NCI-H2081 (cell line): ENCODE measurements around the gene TTC16.

Experiments used
- DNase-seq, 2 experiments: peaks; one replicate each; lab custom pipeline; 2025; lab: John Stamatoyannopoulos, UW

The TTC16 gene

DNA sequence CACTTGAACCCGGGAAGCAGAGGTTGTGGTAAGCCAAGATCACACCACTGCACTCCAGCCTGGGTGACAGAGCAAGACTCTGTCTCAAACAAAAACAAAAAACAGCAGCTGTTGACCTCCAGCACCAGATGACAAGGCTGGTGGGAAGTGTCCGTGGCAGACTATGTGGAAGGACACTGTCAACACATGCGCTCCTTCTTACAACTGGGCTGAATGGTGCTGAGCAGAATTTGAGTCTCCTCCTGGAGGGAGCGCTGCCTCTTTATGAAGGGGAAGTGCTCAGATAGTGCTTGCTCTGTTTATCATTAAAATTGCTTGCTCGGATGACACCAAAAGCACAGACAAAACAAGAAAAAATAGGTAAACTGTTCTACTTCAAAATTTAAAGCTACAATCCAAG, 18.3 kb upstream of the TTC16 start:
- DNase-seq, result no peak

GRCh38 chr9:127698386-127698785, 17.5 kb upstream of the TTC16 start:
- no peak for DNase-seq

DNA sequence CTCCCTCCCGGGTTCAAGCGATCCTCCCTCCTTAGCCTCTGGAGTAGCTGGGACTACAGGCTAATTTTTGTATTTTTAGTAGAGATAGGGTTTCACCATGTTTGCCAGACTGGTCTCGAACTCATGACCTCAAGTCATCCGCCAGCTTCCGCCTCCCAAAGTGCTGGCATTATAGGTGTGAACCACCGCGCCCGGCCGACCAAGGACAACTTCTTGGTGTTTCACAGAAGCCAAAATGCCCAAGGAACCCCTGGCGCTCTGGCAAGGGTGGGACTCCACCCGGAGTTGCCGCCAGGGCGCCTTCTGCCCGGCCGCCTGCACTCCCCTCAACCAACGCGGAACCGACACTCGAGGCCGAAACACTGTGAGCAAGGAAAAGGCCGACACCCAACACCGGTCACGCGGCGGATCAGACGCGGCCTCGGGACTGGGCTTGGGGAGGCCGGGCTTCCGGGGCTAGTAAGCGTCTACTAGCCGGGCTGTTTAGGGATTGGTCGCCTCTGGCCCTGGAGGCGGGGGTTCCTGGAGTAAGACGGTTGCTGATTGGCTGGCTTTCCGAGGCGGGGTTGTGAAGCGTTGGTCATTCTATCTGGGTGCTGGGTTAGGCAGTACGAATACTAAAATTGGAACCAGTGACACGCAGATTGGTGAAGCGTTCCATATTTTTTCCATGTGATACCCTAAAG, 16.8 kb upstream of the TTC16 start:
- DNase-seq, result no peak

DNA sequence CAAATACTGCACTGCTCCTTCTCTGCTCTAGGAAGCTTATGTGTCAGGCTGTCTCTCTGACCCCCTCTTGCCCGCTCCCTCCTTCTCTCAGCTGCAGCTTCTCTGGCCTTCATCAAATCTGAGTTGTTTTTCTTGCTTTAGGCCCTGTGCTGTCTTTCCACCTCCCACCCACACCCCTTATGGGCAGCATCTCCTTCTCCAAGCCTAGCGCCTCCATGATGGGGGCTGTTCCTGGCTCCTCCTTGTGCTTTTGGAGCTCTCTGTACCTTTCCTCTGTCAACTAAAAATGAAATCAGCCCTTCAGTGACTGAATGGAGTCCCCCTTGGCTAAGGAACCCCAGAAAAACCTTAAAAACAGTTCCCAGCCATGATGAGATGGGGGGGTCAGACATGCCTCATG, 15.7 kb upstream of the TTC16 start:
- no peak for DNase-seq

DNA sequence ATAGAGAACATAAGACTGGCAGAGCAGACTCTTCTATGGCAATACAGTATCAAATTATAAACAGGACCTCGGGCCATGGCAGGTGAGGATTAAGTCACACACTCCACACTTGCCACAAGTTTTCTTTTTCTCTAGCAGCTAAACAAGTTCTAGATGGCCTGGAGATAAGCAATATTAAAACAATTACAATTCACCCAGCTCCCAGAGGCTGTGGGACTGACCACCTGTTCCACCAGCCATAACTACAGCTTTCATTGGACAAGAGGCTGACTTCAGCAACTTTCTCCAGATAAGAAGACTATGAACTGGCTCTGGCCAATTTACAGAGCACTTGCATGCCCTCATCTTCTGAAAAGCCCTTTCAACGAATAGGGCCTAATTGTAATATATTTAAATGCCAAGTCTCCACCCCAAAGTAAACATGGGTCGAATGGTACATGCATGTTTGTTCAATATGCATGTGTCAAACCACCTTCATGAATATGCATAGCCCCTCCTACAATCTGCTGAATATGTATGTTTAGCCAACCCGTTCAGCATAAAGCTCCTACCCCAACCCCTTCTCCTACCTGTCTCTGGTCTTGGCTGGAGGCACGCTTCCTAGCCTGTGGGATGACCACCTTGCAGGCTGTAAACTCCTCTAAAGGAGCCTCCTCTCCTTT, 15.2 kb upstream of the TTC16 start:
- no peak for DNase-seq

- DNase-seq, result no peak
These were observed 12.5 kb upstream of the TTC16 start for GRCh38 chr9:127703289-127703946.

DNA sequence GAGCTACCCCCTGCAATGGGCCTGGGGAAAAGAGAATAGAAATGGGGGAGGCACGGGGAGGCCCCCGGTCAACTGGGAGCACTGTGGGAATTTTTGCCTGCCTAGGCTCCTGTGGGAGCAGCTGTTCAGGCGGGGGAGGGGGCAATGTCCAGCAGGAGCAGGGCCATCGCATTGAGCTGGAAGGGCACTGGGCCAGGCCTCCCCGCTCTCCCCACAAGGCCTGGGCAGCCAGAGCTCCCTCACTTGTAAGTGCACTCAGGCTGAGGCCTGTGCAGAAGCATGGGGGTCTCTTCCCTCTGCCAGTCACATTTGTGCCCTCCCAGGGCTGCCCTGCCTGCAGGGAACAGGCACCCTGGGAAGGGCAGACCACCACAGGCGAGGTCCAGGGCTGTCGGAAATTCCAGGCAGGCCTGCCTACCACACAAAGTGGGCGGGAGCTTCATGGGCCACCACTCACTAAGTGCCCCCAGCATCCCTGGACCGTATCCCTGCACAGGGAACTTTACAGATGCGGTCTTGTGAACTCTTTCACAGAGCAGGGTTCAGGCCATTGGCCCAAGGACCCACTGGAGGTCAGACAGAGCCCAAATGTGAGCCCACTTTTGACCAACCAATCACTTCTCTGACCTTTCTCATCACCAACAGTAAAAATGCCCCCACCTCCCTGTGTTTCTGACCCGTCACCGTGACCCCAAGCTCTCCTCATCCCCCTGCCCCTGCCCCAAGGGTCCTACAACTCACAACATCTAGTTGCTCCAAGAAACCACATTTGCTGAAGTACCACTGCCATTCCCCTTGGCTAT, 10.1 kb upstream of the TTC16 start:
- no peak for DNase-seq

- DNase-seq, result peak; percentile 14 to 46
These were observed 9.0 kb upstream of the TTC16 start, which contains the start of gene CFAP157 for GRCh38 chr9:127706836-127707241. Gene CFAP157 (plus strand): TSS chr9:127706988. CDS start chr9:127707032, 44 bp downstream.

GRCh38 chr9:127707766-127708165, 8.1 kb upstream of the TTC16 start:
- no peak for DNase-seq

DNA sequence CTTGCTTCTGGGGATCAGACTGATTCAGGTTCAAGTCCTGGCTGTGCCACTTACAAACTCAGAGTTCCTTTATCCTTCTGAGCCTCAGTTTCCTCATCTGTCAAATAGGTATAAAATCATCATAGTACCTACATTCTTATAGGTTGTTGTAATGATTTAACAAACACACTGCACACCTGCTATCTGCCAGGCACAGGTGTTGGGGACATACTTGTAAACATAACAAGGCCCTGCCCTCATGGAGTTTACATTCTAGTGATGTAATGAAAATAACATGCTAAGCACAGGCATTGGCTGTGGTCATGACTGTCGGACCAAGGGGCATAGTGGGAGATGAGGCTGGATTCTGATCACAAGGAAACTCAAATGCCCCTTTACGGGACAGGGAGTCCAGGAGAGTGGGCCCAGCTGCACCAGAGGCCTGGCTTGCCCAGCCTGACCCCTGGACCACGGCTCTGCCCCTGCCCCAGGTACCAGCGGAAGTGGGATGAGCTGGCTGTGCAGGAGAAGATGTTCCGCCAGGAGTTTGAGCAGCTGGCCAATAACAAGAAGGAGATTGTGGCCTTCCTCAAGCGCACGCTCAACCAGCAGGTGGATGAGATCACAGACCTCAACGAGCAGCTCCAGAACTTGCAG, 6.8 kb upstream of the TTC16 start:
- no peak for DNase-seq

GRCh38 chr9:127710204-127710783, 5.6 kb upstream of the TTC16 start:
- no peak for DNase-seq

DNA sequence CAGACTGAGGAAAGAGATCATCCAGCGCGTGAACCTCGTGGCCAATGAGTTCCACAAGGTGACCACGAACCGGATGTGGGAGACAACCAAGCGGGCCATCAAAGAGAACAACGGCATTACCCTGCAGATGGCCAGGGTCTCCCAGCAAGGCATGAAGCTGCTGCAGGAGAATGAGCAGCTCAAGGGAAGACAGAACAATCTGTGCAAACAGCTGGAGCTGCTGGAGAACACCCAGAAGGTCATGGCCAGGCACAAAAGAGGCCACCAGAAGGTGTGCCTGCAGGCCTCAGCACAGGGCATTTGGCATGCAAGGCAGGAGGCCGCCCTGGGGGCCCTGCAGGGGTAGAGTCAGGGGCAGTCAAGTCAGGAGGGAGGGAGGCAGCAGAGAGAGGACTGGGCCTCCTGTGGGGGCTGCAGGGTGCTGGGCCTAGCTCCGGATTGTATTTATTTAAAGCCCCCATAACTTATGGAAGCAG, 4.6 kb upstream of the TTC16 start:
- DNase-seq, result no peak

DNA sequence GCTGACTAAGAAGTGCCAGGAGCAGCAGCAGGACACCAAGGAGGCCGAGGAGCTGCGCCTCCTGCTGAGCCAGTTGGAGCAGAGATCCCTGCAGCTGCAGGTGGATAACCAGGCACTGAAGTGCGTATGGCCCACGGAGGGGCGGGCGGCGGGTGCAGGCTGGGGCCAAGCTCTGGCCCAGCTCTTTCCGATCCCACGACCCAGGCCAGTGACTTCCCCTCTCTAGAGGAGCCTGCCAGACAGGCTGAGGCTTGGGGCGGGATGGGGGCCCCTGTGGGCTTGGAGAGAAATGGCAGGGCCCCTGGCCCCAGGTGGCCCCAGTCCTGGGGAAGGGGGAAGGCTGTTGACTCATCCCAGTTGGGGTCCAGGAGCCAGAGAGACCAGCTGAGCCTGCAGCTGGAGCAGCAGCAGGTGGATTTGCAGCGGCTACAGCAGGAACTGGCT, 4.0 kb upstream of the TTC16 start:
- peak; percentile 71 to 88 for DNase-seq

- no peak for DNase-seq
These were observed 3.5 kb upstream of the TTC16 start for GRCh38 chr9:127712371-127712770.

- DNase-seq, result no peak
These were observed 3.0 kb upstream of the TTC16 start for GRCh38 chr9:127712867-127713266.

DNA sequence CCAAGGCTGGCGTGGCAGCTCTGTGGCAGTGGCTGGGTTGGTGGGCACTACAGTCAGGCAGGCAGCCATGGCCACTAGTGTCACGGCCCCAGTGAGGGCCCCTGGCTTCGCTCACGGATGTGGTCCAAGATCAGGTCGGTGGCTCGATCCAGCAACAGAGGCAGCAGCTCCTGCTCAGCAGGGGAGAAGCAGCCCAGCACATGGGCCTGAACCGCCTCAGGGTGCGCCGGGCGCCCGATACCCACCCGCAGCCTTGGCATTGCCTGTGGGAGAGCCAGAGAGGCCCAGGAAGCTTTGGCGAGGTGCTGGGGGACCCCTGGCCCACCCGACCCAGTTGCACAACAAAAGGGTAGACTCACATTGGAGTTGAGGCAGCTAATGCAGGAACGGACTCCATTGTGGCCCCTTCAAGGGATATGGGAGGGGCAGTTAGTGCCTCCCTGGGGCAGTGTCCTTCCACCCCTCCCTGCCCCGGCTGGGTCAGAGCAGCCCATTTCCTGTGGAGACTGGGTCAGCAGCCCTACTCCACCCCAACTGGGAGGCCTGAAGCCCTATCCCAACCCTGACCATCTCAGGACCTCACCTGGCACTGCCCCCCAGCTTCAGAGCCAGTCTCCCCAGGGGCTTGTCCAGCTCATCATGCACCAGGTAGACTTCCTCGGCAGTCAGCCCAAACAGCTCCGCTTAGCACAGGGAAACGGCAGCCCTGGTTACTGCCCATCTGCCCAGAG, 1.7 kb upstream of the TTC16 start:
- no peak for DNase-seq

GRCh38 chr9:127714951-127715469, 869 bp upstream of the TTC16 start:
- DNase-seq, result no peak

- DNase-seq, result no peak
These were observed 533 bp downstream of the TTC16 start for GRCh38 chr9:127716412-127716811.

DNA sequence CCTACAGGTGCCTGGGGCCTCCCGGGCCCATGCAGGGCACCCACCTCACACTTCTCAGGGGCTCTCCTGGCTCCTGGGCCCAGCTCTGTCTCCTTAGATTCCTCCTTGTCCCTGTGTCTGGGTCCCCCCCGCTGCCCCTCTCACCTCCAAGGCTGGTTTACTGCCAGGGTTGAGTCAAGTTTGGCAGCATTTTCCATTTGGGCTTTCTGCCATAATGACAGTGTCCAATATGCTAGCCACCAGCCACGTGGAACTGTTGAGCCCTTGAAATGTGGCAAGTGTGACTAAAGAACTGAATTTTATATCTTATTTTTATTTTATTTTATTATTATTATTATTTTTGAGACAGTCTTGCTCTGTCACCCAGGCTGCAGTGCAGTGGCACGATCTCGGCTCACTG, 1.9 kb downstream of the TTC16 start:
- DNase-seq, result no peak
